ENCODE data around the gene LRRK1.
"Not testable (repeated sequence)": the region's sequence is repeated elsewhere in the genome, so short reads cannot be mapped to it uniquely, and the experiment has no call there.

The LRRK1 gene

GRCh38 chr15:101078669-101079323, 159.6 kb downstream of the LRRK1 start:
- FAIRE-seq = no peak

- FAIRE-seq = no peak
Measured at GRCh38 chr15:101081900-101082299, 162.7 kb downstream of the LRRK1 start.

- FAIRE-seq = no peak
Measured at GRCh38 chr15:101083336-101084045, 164.3 kb downstream of the LRRK1 start.

DNA sequence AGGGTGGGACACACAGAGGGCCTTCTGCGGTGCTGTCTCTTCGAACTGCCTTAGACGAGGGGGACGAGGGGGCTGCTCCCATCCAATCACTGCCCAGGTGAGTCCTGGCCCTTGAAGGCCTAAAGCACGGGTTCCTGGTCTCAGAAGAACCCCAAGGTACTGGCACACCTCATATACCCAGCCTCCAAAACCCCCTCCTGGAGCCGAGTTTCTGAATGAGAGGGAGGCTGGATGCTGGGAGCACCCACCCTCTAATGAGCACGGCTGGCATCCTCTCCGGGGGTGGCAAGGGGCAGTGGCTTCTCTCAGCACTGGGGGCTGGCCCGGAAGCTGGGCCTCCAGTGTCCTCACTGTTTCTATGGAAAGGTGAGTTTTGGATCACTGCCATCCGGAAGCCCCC, 165.6 kb downstream of the LRRK1 start:
- FAIRE-seq = no peak

DNA sequence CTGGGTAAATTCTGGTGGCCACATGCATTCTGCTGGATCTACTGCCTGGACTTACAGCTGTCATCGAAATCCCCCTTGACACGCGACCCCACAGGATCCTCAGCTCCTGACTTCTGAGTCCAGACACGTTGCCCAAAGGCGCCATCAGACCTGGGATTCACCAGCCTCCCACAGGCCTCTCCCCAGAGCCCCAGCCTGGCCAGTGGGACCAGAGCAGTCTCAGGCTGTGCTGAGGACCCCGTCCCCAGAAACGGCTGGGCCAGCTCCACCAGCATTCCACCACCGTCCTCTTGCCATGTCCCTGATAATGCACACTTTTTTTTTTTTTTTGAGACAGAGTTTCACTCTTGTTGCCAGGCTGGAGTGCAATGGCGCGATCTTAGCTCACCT, 166.1 kb downstream of the LRRK1 start:
- no peak for FAIRE-seq

DNA sequence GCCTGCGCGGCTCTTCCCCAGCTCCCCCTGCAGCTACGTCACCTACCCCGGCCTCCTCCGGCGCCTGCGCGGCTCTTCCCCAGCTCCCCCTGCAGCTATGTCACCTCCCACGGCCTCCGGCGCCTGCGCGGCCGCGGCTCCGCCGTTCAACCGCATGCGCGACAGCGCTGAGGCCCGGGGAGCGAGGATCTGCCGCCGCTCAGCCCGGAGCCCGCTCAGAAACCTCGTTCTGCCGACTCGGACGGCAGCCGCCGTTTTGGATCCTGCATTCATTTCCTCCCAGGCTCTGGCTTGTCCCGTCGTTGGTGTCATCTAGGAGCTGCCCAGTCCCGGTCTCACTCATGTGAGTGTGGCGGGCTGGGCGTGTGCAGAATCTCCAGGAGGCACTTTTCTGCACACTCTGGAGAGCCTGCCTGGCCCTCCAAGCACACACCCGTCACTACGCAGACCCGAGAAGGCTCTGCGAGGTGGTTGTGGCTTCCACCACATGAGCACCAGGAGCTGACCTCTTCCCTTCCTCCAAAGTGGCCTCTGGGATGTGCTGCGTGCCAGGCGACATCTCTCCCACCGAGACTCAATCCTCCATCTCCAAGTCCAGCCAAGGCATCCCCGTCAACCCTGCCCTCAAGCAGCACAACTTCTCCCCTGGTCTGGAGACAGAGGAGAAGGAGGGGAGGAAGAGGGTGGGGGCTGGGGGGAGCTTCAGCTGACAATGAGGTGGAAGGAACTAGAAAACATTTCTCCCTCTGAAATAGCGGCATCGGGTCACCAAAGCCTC, 167.4 kb downstream of the LRRK1 start:
- FAIRE-seq = no peak

DNA sequence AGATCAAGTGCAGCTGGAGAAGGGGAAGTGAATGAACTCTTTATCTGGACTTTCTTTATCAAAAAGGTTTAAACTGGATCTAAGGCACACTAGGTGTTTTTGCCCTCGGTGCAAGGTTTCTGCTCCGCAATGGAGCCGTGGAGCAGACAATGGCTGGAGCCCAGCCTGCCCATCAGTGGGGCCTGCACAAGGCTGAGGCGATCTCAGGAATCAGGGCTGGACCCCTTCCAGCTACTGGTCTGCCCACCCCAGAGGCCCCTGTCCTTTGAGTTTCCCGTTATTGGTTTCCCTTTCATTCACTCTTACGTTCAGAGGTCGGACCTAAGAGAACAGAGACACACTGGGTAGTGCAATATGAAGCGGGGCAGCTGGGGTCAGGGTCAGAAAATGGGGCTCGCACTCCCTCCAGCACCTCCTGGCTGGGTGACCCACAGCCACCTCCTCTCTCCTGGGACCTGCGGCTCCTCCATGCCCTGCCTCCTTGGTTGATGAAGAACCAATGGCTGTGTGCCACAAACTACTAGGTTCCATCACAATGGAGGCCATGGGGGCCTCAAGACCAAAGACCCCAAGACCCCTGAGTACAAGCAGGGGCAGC, 168.1 kb downstream of the LRRK1 start:
- FAIRE-seq = no peak

GRCh38 chr15:101088271-101088670, 169.1 kb downstream of the LRRK1 start:
- no peak for FAIRE-seq

GRCh38 chr15:101088788-101089578, 169.8 kb downstream of the LRRK1 start:
- no peak for FAIRE-seq

DNA sequence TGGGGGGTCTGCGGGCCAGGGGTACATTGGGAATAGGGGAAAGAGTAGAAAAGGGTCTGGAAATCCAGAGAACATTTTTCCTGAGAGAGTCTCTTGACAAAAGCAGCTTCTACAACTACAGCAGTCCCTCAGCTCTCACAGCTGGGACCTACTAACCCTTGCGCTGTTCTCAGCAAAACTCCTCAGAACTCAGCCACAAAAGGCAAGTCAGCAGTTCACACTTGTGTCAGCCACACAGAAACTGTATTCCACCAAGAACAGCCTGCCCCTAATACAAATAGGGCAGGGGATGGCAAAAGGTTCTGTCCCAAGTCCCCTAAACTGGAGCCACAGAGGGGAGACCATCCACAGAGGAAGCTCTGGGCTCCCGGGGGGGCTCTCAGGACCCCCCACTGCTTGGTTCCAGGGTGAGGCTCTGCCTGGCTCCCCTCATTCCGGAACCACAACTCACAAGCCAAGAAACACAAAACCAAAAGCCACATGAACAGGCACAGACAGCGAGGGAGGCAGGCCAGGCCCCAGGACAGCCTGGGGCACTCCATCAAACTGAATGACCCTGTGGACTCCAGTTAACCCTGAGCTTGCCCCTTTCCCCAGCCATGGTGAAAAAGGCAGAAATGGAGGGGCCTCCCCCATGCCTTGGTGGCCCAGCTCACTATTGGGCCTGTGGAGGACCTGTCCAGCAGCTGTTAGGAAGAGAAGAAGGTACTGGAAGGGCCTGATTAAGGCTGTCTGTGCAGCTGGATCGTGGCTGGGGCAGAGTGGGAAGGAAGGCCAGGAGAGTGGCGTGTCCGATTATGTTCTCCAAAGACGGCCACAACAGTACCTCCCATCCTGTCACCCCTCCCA, 170.6 kb downstream of the LRRK1 start:
- FAIRE-seq = no peak

DNA sequence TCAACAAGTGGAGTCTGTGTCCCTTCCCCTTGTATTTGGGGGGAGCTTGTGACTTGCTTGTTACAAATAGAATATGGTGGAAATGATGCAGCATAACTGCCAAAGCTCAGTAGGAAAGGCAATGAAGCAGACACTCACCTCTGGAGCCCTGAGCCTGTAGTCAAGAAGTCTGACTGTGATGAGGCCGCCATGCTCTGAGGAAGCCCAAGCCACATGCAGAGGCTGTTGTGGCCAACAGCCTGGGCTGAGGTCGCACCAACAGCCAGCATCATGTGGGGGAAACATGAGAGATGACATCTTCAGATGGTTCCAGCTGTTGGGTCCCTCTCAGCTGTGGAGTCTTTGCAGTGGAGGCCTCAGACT, 171.3 kb downstream of the LRRK1 start:
- no peak for FAIRE-seq

- FAIRE-seq = no peak
Measured at GRCh38 chr15:101091080-101092017, 172.2 kb downstream of the LRRK1 start.

DNA sequence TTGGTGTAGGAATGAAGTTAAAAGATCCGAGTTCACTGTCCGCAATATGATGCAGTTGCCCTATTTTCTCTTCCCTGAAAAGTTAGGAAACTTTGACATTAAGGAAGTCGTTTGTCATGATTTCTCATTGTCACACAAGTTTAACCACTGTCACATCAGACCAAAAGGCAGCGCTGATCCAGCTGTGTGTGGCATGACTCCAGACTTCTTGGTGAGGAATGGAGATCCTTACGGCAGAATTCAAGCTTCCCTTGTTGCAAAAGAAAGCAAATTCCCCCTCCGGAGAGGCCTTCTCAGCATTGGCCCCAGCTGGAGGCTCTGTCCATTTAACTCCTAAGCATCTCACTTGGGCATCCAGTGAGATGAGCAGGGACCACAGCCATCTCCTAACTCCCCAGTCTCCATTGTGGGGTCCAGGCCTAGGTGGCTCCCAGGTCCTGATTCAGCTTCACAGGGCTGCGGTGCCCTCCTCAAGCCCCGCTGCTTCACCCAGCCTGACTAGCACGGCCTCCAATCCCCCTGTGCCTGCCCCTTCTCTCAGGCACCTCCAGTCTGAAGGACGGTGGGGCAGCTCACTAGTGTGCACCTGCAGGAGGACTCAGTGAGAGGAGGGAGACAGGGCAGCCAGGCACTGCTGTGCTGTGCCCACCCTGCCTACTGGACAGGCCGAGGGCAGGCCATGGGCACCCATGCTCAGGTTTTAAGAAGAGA, 173.2 kb downstream of the LRRK1 start:
- no peak for FAIRE-seq

DNA sequence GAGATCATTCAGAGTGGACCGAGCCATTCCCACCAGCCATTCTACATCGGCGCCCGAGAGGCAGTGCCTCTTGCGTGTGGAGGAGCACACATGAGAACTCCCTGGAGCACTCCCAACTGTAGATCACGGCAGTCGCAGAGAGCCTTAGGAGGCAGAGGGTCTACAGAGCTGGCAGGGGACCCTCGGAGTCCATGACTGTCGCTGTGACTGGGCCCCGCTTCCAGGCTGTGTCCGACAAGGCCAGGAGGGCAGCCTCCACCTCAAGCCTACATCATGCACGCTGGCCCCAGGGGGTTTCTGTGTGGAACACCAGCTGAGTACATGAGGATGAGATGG, 173.7 kb downstream of the LRRK1 start:
- no peak for FAIRE-seq

- FAIRE-seq = no peak
Measured at GRCh38 chr15:101093958-101094357, 174.8 kb downstream of the LRRK1 start.

DNA sequence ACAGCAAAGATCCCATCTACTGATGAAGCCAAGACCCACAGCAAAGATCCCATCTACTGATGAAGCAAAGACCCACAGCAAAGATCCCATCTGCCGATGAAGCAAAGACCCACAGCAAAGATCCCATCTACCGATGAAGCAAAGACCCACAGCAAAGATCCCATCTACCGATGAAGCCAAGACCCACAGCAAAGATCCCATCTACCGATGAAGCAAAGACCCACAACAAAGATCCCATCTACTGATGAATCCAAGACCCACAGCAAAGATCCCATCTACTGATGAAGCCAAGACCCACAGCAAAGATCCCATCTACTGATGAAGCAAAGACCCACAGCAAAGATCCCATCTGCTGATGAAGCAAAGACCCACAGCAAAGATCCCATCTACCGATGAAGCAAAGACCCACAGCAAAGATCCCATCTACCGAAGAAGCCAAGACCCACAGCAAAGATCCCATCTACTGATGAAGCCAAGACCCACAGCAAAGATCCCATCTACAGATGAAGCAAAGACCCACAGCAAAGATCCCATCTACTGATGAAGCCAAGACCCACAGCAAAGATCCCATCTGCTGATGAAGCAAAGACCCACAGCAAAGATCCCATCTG, 176.7 kb downstream of the LRRK1 start:
- FAIRE-seq = not testable (repeated sequence)

DNA sequence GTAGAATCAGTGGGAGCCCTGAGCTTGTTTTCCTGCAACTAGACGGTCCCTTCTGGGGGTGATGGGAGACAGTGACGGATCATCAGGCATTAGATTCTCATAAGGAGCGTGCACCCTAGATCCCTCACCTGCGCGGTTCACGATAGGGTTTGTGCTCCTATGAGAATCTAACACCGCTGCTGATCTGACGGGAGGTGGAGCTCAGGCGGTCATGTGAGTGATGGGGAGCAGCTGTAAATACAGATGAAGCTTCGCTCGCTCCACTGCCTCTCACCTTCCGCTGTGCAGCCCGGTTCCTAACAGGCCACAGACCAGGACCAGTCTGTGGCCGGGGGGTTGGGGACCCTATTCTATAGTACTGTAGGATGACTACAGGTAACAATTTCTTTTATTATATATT, 178.0 kb downstream of the LRRK1 start:
- FAIRE-seq = no peak

GRCh38 chr15:101099183-101099582, 180.0 kb downstream of the LRRK1 start:
- no peak for FAIRE-seq

DNA sequence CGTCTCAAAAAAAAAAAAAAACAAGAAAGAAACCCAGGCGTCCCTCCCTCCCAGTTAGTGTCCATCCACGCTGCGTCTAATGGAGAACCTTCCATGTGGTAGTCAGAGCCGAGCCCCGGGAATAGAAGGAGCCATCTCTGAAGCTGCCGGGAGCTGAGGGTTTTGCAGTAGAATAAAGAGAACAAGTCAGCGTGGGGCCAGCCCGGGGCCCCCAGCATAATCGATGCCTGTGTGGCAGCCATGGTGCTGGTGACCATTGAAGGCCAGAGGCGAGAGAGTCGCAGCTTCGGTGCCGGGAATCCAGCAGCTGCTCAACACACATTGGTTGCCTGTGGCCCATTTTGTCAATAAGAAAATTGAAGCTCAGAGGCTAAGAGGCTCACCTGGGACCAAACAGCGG, 181.0 kb downstream of the LRRK1 start:
- no peak for FAIRE-seq

Data from colon (tissue), 2 donors.